OCI-LY3 (cell line): Measurements from ENCODE around the gene MANSC4.

Experiments
- CTCF ChIP-seq: fragments of 200-600, 300-600 bp; sonication (generic); IDR thresholded peaks from 2 replicates; pipeline ENCODE4 v1.5.1; 2014; ENCODE audit warnings: antibody characterized with exemption, low read length, low read depth
- EZH2phosphoT487 ChIP-seq: fragments of 200-600 bp; shearing (Covaris generic); IDR thresholded peaks from 2 replicates; pipeline ENCODE4 v1.6.1; 2018; ENCODE audit warnings: antibody characterized with exemption, mixed run types, low read depth

- TF ChIP-seq CTCF (no peak), EZH2phosphoT487 (no peak)
Measured at GRCh38 chr12:27818401-27818918, 38.4 kb upstream of the MANSC4 start.
